Measurements from ENCODE around the gene NRG2.
A peak's percentile ranks its signal among the peaks of the same experiment; 100 is the strongest.

The NRG2 gene

GRCh38 chr5:139975942-139976341 lies 67.2 kb downstream of the NRG2 start:
- no peak for DNase-seq (ENCODE audit: low read depth)
- H3K4me3 ChIP-seq (ENCODE audit: control insufficient read depth, low read depth, low read length): no peak overlapping the region
- TF ChIP-seq CTCF (IDR thresholded peaks at IDR 0.05; ENCODE audit: control insufficient read depth, insufficient read depth, low read depth, low read length, missing control alignments): no peak

GRCh38 chr5:139975306-139975705 lies 67.8 kb downstream of the NRG2 start:
- H3K4me3 ChIP-seq (ENCODE audit: control insufficient read depth, low read depth, low read length): no peak overlapping the region
- no peak for DNase-seq (ENCODE audit: low read depth)
- TF ChIP-seq CTCF (IDR thresholded peaks at IDR 0.05; ENCODE audit: control insufficient read depth, insufficient read depth, low read depth, low read length, missing control alignments): no peak

- H3K4me3 ChIP-seq (ENCODE audit: control insufficient read depth, low read depth, low read length): no peak overlapping the region
- no peak for TF ChIP-seq CTCF (IDR thresholded peaks at IDR 0.05; ENCODE audit: control insufficient read depth, insufficient read depth, low read depth, low read length, missing control alignments)
- DNase-seq (ENCODE audit: low read depth): no peak
Measured at GRCh38 chr5:139974661-139975060, 68.4 kb downstream of the NRG2 start.

DNA sequence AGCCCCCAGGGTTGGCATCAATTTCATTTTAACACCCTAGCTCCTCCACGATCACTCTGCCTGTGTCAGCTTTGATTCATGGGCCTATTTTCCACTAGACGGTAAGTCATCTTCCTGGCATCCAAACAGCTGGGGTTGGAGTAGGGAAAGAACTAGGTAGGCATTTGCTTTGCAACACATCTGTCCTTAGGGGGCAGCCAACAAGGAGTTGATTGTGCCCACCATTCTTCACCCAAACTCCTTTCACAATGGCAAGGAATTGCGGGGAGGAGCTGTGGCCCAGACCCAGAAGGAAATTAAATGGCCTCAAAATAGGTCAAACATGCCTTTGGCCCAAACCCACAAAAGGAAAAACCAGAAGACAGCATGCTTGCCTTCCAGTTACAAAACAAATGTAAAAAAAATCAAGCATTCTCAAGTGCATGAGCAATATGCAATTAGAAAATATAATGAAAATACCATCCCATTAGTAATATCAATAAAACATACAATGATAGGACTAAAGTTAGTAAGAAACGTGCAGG lies 71.8 kb downstream of the NRG2 start:
- TF ChIP-seq CTCF (IDR thresholded peaks at IDR 0.05; ENCODE audit: control insufficient read depth, insufficient read depth, low read depth, low read length, missing control alignments): no peak
- no peak overlapping the region for H3K4me3 ChIP-seq (ENCODE audit: control insufficient read depth, low read depth, low read length)
- no peak for DNase-seq (ENCODE audit: low read depth)

DNA sequence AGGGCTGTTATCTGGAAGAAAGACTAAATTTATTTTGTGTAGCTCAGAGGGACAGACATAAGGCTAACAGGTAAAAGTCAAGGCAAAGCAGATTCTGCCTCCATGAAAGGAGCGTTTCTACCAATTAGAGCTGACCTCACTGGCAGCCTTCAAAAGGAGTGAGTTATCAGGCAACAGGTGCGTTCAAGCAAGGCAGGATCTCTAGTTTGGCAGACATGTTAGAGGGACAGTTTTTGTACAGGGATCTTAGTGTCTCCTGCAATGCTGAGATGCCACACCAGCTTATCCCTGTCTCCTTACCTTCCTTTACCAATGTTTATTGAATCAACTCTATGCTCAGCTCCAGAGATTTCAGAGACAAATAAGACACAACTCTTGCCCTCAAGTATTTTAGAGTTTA lies 73.8 kb downstream of the NRG2 start:
- no peak for TF ChIP-seq CTCF (IDR thresholded peaks at IDR 0.05; ENCODE audit: control insufficient read depth, insufficient read depth, low read depth, low read length, missing control alignments)
- H3K4me3 ChIP-seq (ENCODE audit: control insufficient read depth, low read depth, low read length): no peak overlapping the region
- no peak for DNase-seq (ENCODE audit: low read depth)

DNA sequence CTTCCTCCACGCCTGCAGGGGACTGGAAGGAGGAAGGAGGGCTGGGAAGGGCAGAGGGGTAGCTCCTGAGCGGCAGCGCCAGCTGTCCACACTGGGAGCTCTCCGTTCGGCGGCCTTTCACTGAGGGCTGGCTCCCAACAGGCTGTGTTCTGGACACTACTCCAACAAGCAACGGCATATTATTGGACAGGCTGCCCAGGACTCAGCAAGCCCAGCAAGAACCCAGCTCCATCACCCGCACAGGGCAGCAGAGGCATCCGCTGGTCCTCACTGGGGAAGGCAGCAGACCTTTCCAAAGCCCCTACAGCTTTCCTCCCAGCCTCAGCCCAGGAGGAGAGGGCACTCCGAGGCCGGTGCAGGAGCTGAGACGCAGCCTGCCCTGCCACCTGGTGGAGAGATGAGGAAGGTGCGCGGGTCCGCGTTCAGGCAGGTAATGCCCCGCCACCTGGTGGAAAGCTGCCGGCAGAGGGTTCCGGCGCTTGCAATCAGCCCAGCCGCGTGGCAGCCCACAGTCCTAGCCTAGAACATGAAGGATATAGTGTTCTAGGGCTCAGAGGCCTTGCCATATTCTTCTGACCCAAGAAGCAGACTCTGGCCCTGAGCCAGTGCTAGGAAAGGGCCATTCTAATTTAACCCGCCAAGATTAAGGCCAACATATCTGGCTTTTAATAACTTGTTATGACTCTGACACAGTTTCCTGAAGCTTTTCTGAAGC lies 74.4 kb downstream of the NRG2 start:
- DNase-seq (ENCODE audit: low read depth): no peak
- no peak overlapping the region for H3K4me3 ChIP-seq (ENCODE audit: control insufficient read depth, low read depth, low read length)
- TF ChIP-seq CTCF (IDR thresholded peaks at IDR 0.05; ENCODE audit: control insufficient read depth, insufficient read depth, low read depth, low read length, missing control alignments): peak; percentile 100

Data from AG09309 (cell line).